Inferior parietal cortex (tissue), 1 donor: ENCODE data around the gene MSI2.

ENCODE experiments used
- DNase-seq: peaks from one replicate; pipeline ENCODE4 v3.0.0-alpha.2; 2016; ENCODE audit errors: extremely low spot score

The MSI2 gene

DNA sequence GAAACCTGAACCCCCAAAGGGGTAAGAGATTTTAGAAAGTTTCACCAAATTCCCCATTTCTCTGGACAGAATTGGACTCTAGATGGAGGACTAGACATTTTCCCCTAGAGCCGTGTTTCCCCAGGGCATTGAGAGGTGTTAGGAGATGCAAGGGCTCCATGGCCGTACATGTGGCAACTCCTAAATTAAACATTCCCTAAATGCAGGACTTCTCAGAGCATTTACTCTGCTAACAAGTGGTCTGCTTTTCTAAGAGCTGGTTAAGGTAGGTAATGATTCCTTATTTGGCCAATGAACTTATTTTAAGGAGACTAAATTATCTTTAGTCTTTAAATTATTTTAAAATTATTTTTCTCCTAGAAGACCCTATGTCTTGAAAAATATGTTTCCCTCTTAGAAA lies 200.9 kb downstream of the MSI2 start:
- no peak for DNase-seq

DNA sequence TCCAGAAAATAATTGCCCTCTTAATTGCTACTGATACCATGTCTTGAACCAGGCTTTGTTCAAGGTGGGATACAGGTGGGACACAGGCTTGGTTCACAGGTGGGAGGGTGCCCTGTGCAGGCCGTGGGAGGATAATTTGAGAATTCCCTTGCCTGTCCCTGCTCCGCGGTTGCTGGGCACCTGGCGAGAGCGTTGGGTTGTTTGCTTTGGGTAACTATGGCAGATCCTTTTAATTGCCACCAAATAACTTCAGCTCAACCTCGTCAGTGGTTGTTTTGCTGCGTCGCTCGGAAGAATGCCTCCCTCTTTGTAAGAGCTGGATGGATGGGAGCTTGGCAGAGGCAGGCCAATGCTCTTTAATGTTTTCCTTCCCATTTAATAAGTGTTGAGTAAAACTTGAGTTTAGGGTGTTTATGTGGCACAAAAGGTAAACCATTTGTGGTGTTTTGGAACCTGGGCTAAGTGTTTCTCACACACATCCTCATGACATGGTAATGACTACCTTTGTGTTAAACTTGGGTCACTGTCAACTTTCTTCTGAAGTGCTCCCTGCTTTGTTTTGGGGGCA lies 202.5 kb downstream of the MSI2 start:
- no peak for DNase-seq

DNA sequence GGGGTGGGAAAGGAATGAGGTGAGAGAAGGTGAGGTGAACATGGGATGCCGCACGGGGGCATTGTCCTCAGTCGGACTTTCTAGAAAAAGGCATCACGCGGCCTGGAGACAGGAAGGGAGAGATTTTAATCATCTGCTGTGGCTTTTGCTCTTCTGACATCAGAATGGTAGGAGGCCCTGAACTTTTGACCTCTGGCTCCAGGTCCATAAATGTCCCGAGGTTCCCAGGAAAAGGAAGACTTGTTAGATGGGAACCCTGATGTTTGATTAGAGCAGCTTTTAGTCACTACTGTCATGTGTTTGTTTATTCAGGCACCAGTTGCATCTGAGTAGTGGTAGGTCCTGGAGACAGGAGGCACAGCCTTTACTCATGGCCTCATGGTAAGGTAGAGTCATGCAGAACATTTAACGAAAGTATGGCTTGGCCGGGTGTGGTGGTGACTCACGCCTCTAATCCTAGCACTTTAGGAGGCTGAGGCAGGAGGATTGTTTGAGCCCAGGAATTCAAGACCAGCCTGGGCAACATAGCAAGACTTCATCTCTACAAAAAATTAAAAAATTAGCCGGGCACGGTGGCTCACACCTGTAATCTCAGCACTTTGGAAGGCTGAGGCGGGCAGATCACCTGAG lies 203.1 kb downstream of the MSI2 start:
- no peak for DNase-seq

GRCh38 chr17:57461082-57461481 lies 204.8 kb downstream of the MSI2 start:
- no peak for DNase-seq

- no peak for DNase-seq
These were observed 205.8 kb downstream of the MSI2 start for GRCh38 chr17:57462007-57462579.

DNA sequence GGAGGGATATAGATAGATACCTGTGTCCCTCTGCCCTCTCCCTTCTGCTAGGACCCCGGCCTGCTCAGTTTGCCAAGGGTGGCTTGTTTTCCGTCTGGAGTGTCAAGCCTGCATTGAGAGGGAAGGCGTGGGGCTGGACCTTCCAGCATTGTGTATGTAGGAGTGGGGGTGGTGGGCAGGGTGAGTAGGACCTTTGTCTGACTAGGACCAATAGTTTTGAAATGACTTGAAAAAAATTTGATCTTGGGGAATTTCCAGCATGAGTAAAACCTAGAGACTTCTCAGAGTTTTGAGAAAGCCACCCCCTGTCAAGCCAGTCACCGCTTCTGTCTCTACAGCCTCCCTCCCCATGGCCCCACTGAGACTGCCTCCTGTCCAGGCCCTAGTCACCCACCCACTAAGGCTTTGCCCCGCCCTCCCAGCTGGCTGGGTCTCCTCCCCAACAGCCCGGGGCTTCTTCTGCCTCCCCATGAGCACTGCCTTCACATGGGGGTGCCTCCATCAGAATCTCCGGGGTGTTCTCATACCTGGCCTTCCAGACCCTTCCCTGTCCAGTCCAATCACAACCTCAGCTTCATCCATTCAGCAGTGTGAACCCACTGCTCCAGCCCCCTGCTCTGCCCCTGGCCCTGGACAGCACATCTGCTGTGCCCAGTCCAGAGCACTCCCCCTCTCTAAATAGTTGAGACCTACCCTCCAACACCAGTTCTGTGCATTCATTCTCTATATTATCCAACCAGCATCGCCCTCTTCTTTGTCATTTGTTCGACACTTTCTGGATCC lies 207.0 kb downstream of the MSI2 start:
- DNase-seq = no peak

DNA sequence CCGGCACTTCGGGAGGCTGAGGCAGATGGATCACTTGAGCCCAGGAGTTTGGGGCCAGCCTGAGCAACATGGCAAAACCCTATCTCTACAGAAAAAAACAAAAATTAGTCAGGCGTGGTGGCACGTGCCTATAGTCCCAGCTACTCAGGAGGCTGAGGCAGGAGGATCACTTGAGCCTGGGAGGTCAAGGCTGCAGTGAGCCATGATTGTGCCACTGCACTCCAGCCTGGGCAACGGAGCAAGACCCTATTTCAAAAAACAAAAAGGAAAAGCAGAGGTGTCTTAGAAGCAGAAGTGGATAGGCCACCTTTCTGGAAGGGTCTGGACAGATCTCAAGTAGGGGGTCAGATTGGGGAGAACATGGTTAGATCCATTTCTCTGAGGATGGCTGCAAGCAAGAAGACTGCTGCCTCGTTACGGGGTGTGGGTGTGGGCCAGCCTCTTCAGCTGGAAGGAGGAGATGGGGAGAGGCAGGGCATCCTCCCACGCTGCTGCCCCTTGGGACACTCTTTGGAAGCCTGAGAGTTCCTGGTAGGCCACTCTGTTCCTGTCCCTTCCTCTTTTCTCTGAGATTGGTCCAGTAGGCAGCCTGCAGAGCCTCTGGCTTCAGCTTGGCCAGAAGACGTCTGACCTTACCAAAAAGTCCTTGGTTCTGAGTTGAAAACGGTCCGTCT lies 208.0 kb downstream of the MSI2 start:
- DNase-seq = no peak

GRCh38 chr17:57465610-57466009 lies 209.3 kb downstream of the MSI2 start:
- DNase-seq = no peak

GRCh38 chr17:57466017-57466471 lies 209.7 kb downstream of the MSI2 start:
- DNase-seq = no peak

GRCh38 chr17:57466521-57466920 lies 210.2 kb downstream of the MSI2 start:
- no peak for DNase-seq

DNA sequence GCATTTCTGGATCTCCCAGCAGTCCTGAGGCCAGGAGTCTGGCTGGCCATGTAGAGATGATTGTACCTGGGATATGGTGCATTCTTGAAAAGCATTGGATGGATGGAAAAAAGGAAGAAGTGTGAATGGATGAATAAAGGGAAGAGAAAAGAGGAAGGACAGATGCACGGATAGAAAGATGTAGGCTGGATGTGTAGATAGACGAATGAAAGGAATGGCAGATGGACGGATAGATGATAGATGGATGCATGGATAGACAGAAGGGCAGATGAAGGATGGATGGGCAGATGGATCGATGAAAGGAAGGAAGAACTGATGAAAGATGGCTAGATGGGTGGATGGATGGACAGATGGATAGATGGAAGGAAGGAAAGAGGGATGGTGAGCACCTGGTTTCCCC lies 210.9 kb downstream of the MSI2 start:
- no peak for DNase-seq

DNA sequence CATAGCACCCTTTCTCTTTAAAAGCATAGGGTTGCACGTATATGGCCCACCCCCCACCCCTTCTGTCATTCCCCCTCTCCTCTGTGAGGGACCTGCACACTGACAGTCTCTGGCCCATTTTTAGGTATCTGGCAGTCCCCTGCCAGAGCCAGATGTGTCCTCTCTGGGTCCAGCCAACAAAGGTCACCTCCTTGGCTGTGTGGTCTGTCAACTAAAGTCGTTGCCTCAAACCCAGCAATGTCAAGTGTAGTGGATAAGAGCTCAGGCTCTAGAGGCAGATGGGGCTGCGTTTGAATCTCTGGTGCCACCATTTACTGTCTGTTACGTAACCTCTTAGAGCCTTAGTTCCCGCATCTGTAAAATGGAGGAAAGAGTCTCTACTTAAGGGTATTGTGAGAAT lies 211.5 kb downstream of the MSI2 start:
- no peak for DNase-seq

- DNase-seq = no peak
These were observed 212.8 kb downstream of the MSI2 start for GRCh38 chr17:57468932-57469775.

DNA sequence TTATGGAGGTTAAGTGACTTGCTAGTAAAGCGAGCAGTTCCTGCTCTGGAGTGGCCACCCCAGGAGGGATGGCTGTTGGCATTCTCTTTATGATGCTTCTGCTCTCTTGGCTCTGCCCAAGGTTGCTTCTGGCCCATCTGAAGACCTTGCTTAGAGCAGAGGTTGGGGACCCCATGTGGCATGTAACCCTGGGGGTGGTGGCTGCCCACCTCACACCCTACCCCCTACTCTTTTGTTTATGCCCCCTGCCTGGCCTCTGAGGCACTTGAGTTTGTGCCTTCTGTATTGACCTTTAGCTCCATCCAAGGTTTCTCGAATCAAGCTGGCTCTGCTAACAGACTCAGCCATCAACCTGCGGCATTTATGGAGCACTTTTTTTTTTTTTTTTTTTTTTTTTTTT lies 214.6 kb downstream of the MSI2 start:
- no peak for DNase-seq

- DNase-seq = no peak
These were observed 215.6 kb downstream of the MSI2 start for GRCh38 chr17:57471868-57472368.

GRCh38 chr17:57475796-57476195 lies 219.5 kb downstream of the MSI2 start:
- no peak for DNase-seq

GRCh38 chr17:57477522-57478362 lies 221.4 kb downstream of the MSI2 start:
- no peak for DNase-seq

DNA sequence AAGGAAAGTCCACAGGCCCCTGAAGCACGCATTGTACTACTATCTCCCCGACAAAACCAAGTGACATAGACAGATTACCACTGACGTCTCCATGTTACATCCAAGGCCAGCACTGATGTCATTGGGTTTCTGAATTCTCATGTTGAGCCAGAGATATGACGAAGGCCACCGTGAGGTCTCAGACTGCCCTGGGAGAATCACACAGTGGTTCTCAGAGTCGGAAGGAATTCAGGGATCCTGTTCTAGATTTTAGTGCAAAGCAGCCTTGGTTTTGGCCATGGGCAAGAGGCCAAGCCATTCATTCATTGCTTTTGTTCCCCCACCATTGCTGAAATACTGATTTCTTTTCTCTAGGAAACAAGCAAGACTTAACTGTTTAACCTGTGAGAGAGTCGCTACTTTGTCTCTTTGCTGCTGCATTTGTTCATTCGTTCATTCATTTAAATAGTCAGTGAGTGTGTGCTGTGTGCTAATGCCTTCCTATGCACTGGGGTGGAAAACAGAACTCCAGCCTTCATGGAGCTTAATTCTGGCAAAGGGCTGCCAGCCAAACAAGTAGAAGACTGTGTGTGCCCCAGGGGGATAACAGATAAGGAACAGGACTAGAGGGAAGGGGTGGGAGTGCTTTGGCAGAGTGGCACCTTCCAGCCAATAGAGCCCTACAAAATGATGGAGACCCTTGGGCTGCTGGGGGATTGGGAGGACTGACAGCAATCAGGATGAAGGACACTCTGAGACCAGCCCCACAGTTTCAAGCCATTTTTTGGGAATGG lies 222.3 kb downstream of the MSI2 start:
- DNase-seq = no peak

DNA sequence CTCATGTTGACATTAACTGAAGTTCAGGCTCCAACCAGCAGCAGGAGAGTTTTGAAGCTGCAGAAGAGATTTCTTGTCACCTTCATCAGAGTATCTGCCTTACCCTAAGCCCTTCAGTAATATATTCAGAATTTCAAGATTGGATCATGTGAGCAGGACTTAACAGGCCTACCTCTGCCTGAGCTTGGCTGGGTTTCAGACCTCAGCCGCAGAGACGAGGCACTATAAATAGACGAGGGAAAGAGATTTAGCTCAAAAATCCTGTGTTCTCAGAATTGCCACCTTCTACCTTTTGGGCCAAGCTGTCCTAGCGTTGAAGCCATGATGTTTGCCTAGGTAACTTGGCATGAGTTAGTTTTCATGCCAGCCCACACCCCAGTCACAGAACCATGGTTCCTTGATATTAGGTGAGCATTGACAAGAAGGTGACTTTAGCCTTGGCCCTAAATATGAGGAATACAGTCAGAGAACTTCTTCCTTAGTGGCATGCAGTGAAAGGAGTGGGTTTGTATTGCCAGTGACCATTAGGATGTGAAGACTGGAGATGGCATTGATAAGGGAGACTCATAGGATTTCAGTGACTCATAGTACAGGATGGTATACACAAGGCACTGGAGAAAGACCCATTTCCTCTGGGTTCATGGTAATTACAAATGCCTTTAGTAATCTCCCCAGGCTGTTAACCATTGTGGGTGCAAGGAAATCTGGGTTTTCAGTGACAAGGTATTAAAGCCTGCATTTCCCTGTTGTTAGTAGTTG lies 224.3 kb downstream of the MSI2 start:
- DNase-seq = no peak
